ENCODE results near the gene ZAP70.
A peak's percentile ranks its signal among the peaks of the same experiment; 100 is the strongest.

Gene ZAP70

DNA sequence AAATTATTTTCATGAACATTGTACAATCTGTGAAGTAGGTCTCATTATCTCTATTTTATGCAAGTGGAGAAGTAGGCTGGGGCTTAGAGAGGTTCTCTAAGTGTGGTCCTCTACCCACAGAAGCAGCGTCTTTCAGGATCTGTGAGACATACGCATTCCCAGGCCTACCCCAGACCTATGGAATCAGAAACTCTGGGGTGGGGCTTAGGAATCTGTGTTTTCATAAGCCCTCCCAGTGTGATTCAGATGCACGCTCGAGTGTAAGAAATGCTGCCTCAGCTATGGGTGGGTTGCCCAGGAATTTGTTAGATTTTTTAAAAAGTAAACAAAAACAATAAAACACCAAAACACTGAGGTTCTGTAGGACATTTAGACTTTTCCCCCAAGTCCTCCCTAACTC, 14.8 kb upstream of the ZAP70 start:
- no peak overlapping the region for H2AFZ ChIP-seq (ENCODE audit: low read depth, low read length)
- H3K18ac ChIP-seq (ENCODE audit: low read depth in 1 of 2, low read length in 2 of 2) = no peak overlapping the region
- 100% methylated on average over 2 of the region's 4 CpGs for WGBS
- H3K23ac ChIP-seq (ENCODE audit: low read length in 2 of 2) = no peak overlapping the region
- no peak for DNase-seq
- peaks cover 4% of the 10 kb centered on the region for H3K4me1 ChIP-seq (ENCODE audit: control insufficient read depth, insufficient read depth, low read depth, low read length)
- no peak overlapping the region for H2BK5ac ChIP-seq (ENCODE audit: low read depth, low read length, poor library complexity, severe bottlenecking)
- H3K27ac ChIP-seq (ENCODE audit: low read length, poor library complexity, severe bottlenecking) = no peak overlapping the region
- H2BK12ac ChIP-seq (ENCODE audit: low read length in 2 of 2) = no peak overlapping the region
- H3K4ac ChIP-seq (ENCODE audit: low read depth in 1 of 2, low read length in 2 of 2) = no peak overlapping the region
- H3K4me3 ChIP-seq (ENCODE audit: insufficient read depth in 1 of 2, low read depth in 1 of 2, low read length in 2 of 2) = no peak overlapping the region
- H3K79me1 ChIP-seq (replicated peaks; ENCODE audit: low read length, poor library complexity, severe bottlenecking) = no peaks in the 10 kb centered on the region
- H3K9ac ChIP-seq (ENCODE audit: low read length) = no peak overlapping the region
- no peaks in the 10 kb centered on the region for H3K27me3 ChIP-seq (ENCODE audit: control insufficient read depth in 1 of 2, insufficient read depth in 1 of 2, low read length in 2 of 2)
- no peak overlapping the region for H3K14ac ChIP-seq (ENCODE audit: low read length in 2 of 2)
- no peak overlapping the region for H4K91ac ChIP-seq (ENCODE audit: low read length)
- no peaks in the 10 kb centered on the region for H3K9me3 ChIP-seq (ENCODE audit: control insufficient read depth, low read length)
- H3K36me3 ChIP-seq (ENCODE audit: control insufficient read depth in 1 of 2, insufficient read depth in 2 of 2, low read depth in 1 of 2, low read length in 2 of 2) = no peaks in the 10 kb centered on the region
- H2BK15ac ChIP-seq (ENCODE audit: low read depth, poor library complexity, severe bottlenecking) = no peak overlapping the region
- no peak overlapping the region for H2BK120ac ChIP-seq (ENCODE audit: low read depth, low read length)
- H4K8ac ChIP-seq (ENCODE audit: low read length) = no peak overlapping the region
- no peak overlapping the region for H2AK5ac ChIP-seq (ENCODE audit: low read length, severe bottlenecking)
- no peak overlapping the region for H3K4me2 ChIP-seq (ENCODE audit: low read length, poor library complexity, severe bottlenecking)

DNA sequence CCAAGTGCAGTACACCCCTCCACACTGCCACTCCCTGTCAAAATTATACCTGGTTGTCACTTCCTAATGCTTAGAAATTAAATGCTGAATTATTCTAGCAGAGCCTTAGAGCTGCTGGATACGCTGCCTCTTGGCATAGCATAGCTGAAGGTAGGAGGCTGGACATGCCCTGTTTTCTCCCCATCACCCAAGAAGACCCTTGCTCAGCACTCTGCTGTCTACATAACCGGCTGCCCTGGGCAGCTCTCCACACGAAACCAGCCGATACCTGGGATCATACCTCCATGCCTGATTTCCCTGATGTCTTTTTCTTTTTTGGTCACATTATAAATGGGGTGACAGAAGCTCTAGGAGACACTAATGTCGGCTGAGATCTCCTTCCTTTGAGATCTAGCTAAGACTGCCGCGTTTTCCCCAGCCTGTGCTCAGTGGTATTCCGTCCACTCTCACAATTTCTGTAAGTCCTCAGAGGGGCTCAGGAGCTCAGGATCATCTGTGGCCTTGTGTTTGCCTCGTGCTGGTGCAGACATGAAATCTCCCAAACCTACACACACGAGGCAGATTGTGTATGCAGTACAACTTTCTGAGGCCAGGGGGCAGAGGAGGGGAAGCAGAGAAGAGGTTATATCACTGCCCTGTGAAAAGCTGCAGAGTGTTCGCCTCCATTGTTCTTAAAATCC, 13.5 kb upstream of the ZAP70 start:
- Histone ChIP-seq H2BK5ac (ENCODE audit: low read depth, low read length, poor library complexity, severe bottlenecking) (peak overlapping the region; percentile 40), H3K14ac (ENCODE audit: low read length in 2 of 2) (no peak overlapping the region), H4K8ac (ENCODE audit: low read length) (no peak overlapping the region), H2AK5ac (ENCODE audit: low read length, severe bottlenecking) (no peak overlapping the region), H4K91ac (ENCODE audit: low read length) (no peak overlapping the region), H3K36me3 (ENCODE audit: control insufficient read depth in 1 of 2, insufficient read depth in 2 of 2, low read depth in 1 of 2, low read length in 2 of 2) (no peaks in the 10 kb centered on the region), H3K9me3 (ENCODE audit: control insufficient read depth, low read length) (no peaks in the 10 kb centered on the region), H3K79me1 (replicated peaks; ENCODE audit: low read length, poor library complexity, severe bottlenecking) (no peaks in the 10 kb centered on the region), H3K4ac (ENCODE audit: low read depth in 1 of 2, low read length in 2 of 2) (no peak overlapping the region), H2BK12ac (ENCODE audit: low read length in 2 of 2) (no peak overlapping the region), H3K9ac (ENCODE audit: low read length) (no peak overlapping the region), H2AFZ (ENCODE audit: low read depth, low read length) (no peak overlapping the region), H3K23ac (ENCODE audit: low read length in 2 of 2) (no peak overlapping the region), H2BK120ac (ENCODE audit: low read depth, low read length) (no peak overlapping the region), H3K18ac (ENCODE audit: low read depth in 1 of 2, low read length in 2 of 2) (no peak overlapping the region), H3K4me3 (ENCODE audit: insufficient read depth in 1 of 2, low read depth in 1 of 2, low read length in 2 of 2) (no peak overlapping the region), H2BK15ac (ENCODE audit: low read depth, poor library complexity, severe bottlenecking) (no peak overlapping the region), H3K4me2 (ENCODE audit: low read length, poor library complexity, severe bottlenecking) (no peak overlapping the region), H3K27me3 (ENCODE audit: control insufficient read depth in 1 of 2, insufficient read depth in 1 of 2, low read length in 2 of 2) (no peaks in the 10 kb centered on the region), H3K27ac (ENCODE audit: low read length, poor library complexity, severe bottlenecking) (no peak overlapping the region), H3K4me1 (ENCODE audit: control insufficient read depth, insufficient read depth, low read depth, low read length) (peaks cover 4% of the 10 kb centered on the region)
- DNase-seq = peak; percentile 68
- 73% methylated on average over 11 of the region's 11 CpGs for WGBS

DNA sequence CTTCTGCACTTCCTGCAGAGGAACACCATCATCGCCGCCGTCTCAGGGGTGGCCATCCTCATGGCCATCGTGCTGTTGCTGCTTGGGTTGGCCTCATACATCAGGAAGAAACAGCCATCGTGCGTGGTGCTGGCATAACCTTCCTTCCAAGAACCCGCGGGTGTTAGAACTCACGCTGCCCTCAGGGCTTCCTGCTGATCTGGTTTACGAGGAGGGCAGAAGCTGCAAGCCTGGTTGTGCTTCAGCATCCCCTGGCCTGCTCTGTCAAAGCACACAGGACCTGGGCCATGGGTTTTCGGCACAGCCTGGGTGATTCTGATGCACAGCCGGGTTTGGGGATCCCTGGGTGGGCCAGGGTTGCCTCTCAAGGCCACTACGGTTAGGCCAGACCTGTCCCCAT, 12.2 kb upstream of the ZAP70 start:
- H4K91ac ChIP-seq (ENCODE audit: low read length) = no peak overlapping the region
- no peak overlapping the region for H3K27ac ChIP-seq (ENCODE audit: low read length, poor library complexity, severe bottlenecking)
- no peak for DNase-seq
- no peak overlapping the region for H2BK15ac ChIP-seq (ENCODE audit: low read depth, poor library complexity, severe bottlenecking)
- H3K27me3 ChIP-seq (ENCODE audit: control insufficient read depth in 1 of 2, insufficient read depth in 1 of 2, low read length in 2 of 2) = no peaks in the 10 kb centered on the region
- no peaks in the 10 kb centered on the region for H3K36me3 ChIP-seq (ENCODE audit: control insufficient read depth in 1 of 2, insufficient read depth in 2 of 2, low read depth in 1 of 2, low read length in 2 of 2)
- peak overlapping the region; percentile 44 for H2AFZ ChIP-seq (ENCODE audit: low read depth, low read length)
- no peak overlapping the region for H3K4me2 ChIP-seq (ENCODE audit: low read length, poor library complexity, severe bottlenecking)
- no peak overlapping the region for H4K8ac ChIP-seq (ENCODE audit: low read length)
- H2BK120ac ChIP-seq (ENCODE audit: low read depth, low read length) = no peak overlapping the region
- H3K4ac ChIP-seq (ENCODE audit: low read depth in 1 of 2, low read length in 2 of 2) = no peak overlapping the region
- H3K14ac ChIP-seq (ENCODE audit: low read length in 2 of 2) = no peak overlapping the region
- no peak overlapping the region for H3K9ac ChIP-seq (ENCODE audit: low read length)
- 79% methylated on average over 13 of the region's 13 CpGs for WGBS
- no peak overlapping the region for H2BK5ac ChIP-seq (ENCODE audit: low read depth, low read length, poor library complexity, severe bottlenecking)
- no peak overlapping the region for H2AK5ac ChIP-seq (ENCODE audit: low read length, severe bottlenecking)
- no peak overlapping the region for H3K4me3 ChIP-seq (ENCODE audit: insufficient read depth in 1 of 2, low read depth in 1 of 2, low read length in 2 of 2)
- H3K23ac ChIP-seq (ENCODE audit: low read length in 2 of 2) = no peak overlapping the region
- peak overlapping the region in 1 of 2 experiments; percentile 8 for H2BK12ac ChIP-seq (ENCODE audit: low read length in 2 of 2)
- peaks cover 4% of the 10 kb centered on the region for H3K4me1 ChIP-seq (ENCODE audit: control insufficient read depth, insufficient read depth, low read depth, low read length)
- peak overlapping the region in 1 of 2 experiments; percentile 43 for H3K18ac ChIP-seq (ENCODE audit: low read depth in 1 of 2, low read length in 2 of 2)
- H3K9me3 ChIP-seq (ENCODE audit: control insufficient read depth, low read length) = no peaks in the 10 kb centered on the region
- no peaks in the 10 kb centered on the region for H3K79me1 ChIP-seq (replicated peaks; ENCODE audit: low read length, poor library complexity, severe bottlenecking)

DNA sequence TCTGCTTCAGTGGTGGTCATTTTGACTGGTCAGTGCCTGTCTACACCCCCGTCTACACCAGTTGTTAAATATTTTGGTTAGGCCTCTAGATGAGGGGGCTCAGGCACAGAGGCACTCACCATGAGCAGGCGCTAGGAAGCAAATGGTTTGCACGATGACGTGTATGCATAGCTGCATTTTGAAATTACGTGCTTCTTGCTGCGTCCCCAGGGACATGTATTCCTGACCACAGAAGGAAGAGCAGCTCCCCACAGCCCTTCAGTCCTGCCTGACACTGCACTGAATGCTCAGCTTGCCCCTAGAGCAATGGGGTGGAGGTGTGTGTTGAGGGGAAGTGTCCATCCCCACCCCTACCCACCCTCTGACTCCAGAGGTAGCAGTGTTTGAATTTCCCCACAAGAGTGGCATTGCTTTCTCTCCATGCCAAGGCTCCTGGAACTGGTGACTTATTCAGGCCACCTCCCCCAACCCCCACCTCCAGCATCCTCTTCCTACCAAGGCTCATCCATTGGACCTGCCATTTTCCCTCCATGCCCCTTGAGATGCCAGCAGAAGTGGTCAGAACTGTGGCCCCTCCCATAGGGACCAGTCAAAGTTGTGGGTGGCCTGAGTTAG, 11.4 kb upstream of the ZAP70 start:
- Histone ChIP-seq H3K4ac (ENCODE audit: low read depth in 1 of 2, low read length in 2 of 2) (no peak overlapping the region), H3K4me3 (ENCODE audit: insufficient read depth in 1 of 2, low read depth in 1 of 2, low read length in 2 of 2) (no peak overlapping the region), H2BK5ac (ENCODE audit: low read depth, low read length, poor library complexity, severe bottlenecking) (no peak overlapping the region), H3K9me3 (ENCODE audit: control insufficient read depth, low read length) (no peaks in the 10 kb centered on the region), H3K27me3 (ENCODE audit: control insufficient read depth in 1 of 2, insufficient read depth in 1 of 2, low read length in 2 of 2) (peaks cover 0 to under 1% of the 10 kb centered on the region in 2 experiments), H2BK15ac (ENCODE audit: low read depth, poor library complexity, severe bottlenecking) (no peak overlapping the region), H3K14ac (ENCODE audit: low read length in 2 of 2) (no peak overlapping the region), H2BK120ac (ENCODE audit: low read depth, low read length) (no peak overlapping the region), H3K4me2 (ENCODE audit: low read length, poor library complexity, severe bottlenecking) (no peak overlapping the region), H3K18ac (ENCODE audit: low read depth in 1 of 2, low read length in 2 of 2) (peak overlapping the region in 1 of 2 experiments; percentile 23), H3K36me3 (ENCODE audit: control insufficient read depth in 1 of 2, insufficient read depth in 2 of 2, low read depth in 1 of 2, low read length in 2 of 2) (no peaks in the 10 kb centered on the region), H4K91ac (ENCODE audit: low read length) (no peak overlapping the region), H3K4me1 (ENCODE audit: control insufficient read depth, insufficient read depth, low read depth, low read length) (peaks cover 5% of the 10 kb centered on the region), H3K79me1 (replicated peaks; ENCODE audit: low read length, poor library complexity, severe bottlenecking) (no peaks in the 10 kb centered on the region), H4K8ac (ENCODE audit: low read length) (no peak overlapping the region), H2AFZ (ENCODE audit: low read depth, low read length) (peak overlapping the region; percentile 39), H3K27ac (ENCODE audit: low read length, poor library complexity, severe bottlenecking) (no peak overlapping the region), H3K23ac (ENCODE audit: low read length in 2 of 2) (no peak overlapping the region), H2BK12ac (ENCODE audit: low read length in 2 of 2) (peak overlapping the region in 1 of 2 experiments; percentile 52), H3K9ac (ENCODE audit: low read length) (no peak overlapping the region), H2AK5ac (ENCODE audit: low read length, severe bottlenecking) (no peak overlapping the region)
- DNase-seq = peak; percentile 68
- WGBS = 74% methylated on average over 6 of the region's 6 CpGs
